SK-MEL-5 (cell line): ENCODE results near the gene ZNF445. TPM values are rescaled to one million over a fixed set of nuclear protein-coding genes. Genes with fewer than 3 reads are reported as not detected.

Experiments used
- DNase-seq: peaks from one replicate; pipeline ENCODE4 v3.0.0-alpha.2; 2016; ENCODE audit warnings: low read depth, low spot score
- in situ Hi-C: cut with HindIII; loops from 2 replicates; pipeline ENCODE4 v1.10.0; 2016; ENCODE audit warnings: low sequenced_read_pairs, high pct_unique_total_duplicates, low pct_unique_long_range_greater_than_20kb
- total RNA-seq: library from RNA; depleted of rRNA; stranded (reverse); fragments of >200 nt; shearing (Covaris generic); gene quantifications from 2 replicates; pipeline ENCODE4 v1.2.3, GENCODE V29; 2014

ZNF445 gene
- total RNA-seq, 1 experiment from 2014 or later, result 3.2 TPM

DNA sequence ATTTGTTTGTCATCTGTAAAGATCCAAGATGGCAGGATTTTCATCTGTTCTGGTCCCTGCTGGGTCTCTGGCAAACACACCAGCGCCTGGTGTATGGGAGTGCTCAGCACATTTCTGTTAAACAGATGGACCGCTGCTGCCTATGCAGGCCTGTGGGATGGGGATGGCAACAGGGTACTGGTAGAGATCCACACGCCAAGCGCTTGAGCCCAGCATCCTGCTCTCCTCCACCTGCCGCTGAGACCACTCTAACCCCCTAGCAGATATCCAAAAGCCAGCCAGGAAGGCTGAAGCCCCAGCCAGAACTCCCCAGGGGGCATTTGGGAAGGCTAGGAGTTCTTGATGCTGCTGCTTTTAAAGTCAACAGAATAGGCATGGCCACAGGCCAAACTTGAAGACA lies 31.7 kb downstream of the ZNF445 start:
- no peak for DNase-seq
- in situ Hi-C loops, result no loop called here

GRCh38 chr3:44444896-44445691 lies 32.4 kb downstream of the ZNF445 start:
- DNase-seq, result no peak
- in situ Hi-C loops, result no loop called here

- DNase-seq, result no peak
- in situ Hi-C loops, result no loop called here
These were observed 33.0 kb downstream of the ZNF445 start for GRCh38 chr3:44444437-44444836.

DNA sequence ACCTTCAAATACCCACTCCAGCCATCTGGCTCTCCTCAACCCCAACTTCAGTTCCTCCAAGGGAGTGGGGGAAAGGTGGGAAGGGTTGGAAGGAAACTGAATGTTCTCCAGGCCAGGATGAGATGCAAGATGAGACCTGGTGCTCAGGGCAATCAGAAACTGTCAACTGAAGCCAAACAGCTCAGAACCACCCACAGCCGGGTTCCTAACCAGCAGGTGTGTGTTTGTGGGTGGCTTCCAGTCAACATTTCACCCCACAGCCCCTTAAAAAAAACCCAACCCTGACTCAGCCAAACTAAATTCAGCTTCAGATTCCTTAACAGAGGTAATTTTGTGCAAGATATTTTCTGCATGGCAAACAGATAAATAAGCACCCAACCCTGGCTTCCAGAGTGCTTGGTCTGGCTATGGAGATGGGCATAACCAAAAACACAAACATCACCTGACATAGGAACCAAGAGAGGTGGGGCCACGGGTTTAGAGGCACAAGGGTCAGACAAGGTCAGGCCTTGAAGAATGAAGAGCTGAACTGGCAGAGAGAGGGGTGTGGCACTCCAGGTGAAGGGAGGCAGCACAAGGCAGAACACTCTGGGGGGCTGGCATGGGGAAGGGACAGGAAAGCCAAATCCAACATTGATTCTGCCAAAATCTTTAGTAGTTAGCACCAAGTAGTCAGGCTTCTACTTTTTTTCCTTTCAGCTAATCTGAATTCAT lies 34.7 kb downstream of the ZNF445 start:
- DNase-seq, result no peak

GRCh38 chr3:44439499-44440295 lies 37.8 kb downstream of the ZNF445 start:
- in situ Hi-C loops, result no loop called here
- no peak for DNase-seq

More for the DNA sequence above, 34.7 kb downstream of the ZNF445 start:
- in situ Hi-C loops, result no loop called here

DNA sequence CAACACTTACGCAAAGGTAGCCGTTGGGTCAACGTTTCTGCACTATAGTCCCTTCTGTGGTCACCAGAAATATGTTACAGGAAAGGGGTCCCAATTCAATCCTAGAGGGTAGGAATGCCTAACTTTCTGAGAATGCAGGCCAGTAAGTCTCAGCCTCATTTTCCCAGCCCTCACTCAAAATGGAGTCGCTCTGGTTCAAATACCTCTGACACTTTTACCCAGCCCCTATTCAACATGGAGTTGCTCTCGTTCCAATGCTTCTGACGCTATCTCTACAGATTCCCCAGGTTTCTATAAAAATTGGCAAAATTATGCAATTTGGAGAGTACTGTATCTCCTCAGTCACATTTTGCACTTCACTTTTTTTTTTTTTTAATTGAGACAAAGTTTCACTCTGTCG lies 39.7 kb downstream of the ZNF445 start:
- DNase-seq, result no peak
- in situ Hi-C loops, result no loop called here

DNA sequence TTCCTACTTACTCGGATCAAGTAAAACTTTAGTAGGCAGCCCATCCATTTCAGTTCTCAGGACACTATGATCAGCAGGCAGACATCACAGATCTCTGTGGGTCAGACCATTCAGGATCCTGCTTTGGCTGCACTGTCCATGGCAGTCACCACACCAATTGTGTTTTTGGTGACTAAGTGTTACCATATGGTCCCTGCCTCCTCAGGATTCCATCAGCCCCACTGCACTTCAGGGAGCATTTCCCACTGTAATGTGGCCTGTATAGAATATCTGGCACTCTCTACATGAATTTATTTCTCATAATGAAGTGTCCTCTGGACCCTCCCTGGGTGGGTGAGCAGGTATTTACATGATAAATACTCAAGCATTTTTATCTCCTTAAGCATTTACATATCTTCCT lies 41.3 kb downstream of the ZNF445 start:
- DNase-seq, result no peak
- in situ Hi-C loops, result no loop called here

GRCh38 chr3:44434834-44435510 lies 42.5 kb downstream of the ZNF445 start:
- in situ Hi-C loops, result no loop called here
- DNase-seq, result no peak

- in situ Hi-C loops, result no loop called here
- DNase-seq, result no peak
These were observed 47.0 kb downstream of the ZNF445 start for GRCh38 chr3:44430466-44430865.

- DNase-seq, result no peak
- in situ Hi-C loops, result no loop called here
These were observed 48.0 kb downstream of the ZNF445 start for GRCh38 chr3:44429459-44429858.

- DNase-seq, result no peak
- in situ Hi-C loops, result no loop called here
These were observed 48.6 kb downstream of the ZNF445 start for GRCh38 chr3:44428910-44429309.

- peak; percentile 14 for DNase-seq
- in situ Hi-C loops, result no loop called here
These were observed 49.8 kb downstream of the ZNF445 start for GRCh38 chr3:44427683-44428082.

- in situ Hi-C loops, result no loop called here
- DNase-seq, result no peak
These were observed 52.7 kb downstream of the ZNF445 start for GRCh38 chr3:44424758-44425157.

GRCh38 chr3:44421280-44421679 lies 56.2 kb downstream of the ZNF445 start:
- DNase-seq, result no peak
- in situ Hi-C loops, result no loop called here

DNA sequence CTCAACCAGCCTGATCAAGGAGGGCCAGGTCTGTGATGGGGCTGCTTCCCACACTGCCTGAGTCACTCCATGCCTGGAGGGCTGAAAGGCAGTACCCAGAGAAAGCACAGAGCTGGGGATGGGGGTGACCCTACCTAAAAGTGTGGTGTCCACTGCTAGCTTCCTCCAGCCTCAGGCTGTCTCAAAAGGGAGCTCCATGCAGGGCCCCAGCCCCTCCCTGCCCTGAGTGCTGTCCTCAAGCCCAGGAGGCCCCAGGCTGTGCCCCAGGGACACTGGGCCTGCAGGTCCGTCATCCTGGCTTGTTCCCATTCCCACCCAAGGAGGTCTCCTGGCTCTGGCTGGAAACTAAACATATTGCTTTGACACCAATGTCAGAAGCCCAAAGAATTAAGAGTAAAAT lies 56.8 kb downstream of the ZNF445 start:
- in situ Hi-C loops, result no loop called here
- DNase-seq, result no peak

DNA sequence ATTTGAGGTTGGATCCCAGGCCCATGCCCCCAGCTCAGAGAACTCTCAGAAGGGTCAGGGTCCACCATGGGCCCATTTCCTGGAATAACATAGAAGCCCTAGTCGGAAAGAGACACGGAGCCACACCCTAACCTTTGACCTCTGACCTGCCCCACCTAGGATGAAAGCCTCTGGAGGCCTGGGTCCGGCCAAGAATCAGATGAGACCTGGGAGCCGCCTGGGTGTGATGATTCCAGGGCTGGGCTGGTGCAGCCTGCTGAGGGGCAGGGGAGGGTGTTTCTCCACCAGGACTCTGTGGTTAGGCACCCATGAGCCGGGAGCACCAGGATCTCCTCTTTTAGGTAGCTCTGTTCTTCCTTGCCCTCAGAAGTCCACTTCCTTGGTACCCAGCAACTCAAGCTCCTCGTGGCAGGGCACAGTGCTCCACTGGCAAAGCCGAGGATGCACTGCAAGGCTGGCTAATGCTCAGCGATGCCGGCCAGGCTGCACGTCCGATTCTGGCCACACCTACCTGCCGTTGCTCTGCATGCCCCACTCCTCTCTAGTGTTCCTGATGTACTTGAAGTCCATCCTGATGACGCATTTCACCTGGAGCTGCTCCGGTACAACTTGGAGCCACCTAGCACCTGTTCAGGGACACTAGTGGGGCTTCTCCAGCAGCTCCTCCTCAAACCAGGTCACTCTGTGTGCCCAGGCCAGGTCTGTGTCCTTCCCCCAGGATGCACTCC lies 57.4 kb downstream of the ZNF445 start:
- in situ Hi-C loops, result no loop called here
- no peak for DNase-seq
